DMS79 treated with DMSO at 0.1 percent for 48 hours (cell line): ENCODE measurements around the gene PDIA2.
"Not testable (repeated sequence)": the region's sequence is repeated elsewhere in the genome, so short reads cannot be mapped to it uniquely, and the experiment has no call there.

Experiments
- DNase-seq: peaks from one replicate; lab custom pipeline; 2025; lab: John Stamatoyannopoulos, UW

PDIA2 gene, protein sequence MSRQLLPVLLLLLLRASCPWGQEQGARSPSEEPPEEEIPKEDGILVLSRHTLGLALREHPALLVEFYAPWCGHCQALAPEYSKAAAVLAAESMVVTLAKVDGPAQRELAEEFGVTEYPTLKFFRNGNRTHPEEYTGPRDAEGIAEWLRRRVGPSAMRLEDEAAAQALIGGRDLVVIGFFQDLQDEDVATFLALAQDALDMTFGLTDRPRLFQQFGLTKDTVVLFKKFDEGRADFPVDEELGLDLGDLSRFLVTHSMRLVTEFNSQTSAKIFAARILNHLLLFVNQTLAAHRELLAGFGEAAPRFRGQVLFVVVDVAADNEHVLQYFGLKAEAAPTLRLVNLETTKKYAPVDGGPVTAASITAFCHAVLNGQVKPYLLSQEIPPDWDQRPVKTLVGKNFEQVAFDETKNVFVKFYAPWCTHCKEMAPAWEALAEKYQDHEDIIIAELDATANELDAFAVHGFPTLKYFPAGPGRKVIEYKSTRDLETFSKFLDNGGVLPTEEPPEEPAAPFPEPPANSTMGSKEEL

DNA sequence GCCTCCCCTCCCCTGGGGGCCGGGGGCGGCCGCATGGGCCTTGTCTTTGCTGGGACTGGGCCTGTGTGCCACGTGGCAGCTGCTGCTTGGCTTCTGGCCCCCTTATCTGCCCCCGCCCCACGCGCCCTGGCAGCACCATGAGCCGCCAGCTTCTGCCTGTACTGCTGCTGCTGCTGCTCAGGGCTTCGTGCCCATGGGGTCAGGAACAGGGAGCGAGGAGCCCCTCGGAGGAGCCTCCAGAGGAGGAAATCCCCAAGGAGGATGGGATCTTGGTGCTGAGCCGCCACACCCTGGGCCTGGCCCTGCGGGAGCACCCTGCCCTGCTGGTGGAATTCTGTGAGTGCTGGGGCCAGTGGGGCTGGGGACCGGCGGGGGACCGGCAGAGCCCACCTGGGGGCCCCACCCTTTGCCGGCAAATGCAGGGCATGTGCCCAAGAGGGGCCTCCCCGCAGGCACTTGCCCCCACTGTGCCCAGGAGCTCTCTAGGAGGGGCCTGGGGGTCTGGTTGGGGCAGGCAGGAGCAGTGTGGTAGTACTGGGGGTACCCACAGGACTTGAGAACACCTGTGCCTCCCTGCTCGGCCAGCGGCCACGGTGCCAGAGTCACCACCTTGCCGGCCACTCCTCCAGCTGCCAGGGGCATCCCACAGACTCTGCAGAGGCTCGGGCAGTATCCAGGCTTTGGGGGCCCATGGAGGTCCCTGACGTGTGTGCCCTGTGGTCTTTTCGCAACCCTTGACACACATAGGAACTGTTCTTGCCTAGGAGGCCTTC is at the start of gene PDIA2:
Gene PDIA2, plus strand, starts transcription at position 132 of the 773 bp plus-strand sequence. Its CDS starts 6 bp downstream, at position 138.
- no peak for DNase-seq

DNA sequence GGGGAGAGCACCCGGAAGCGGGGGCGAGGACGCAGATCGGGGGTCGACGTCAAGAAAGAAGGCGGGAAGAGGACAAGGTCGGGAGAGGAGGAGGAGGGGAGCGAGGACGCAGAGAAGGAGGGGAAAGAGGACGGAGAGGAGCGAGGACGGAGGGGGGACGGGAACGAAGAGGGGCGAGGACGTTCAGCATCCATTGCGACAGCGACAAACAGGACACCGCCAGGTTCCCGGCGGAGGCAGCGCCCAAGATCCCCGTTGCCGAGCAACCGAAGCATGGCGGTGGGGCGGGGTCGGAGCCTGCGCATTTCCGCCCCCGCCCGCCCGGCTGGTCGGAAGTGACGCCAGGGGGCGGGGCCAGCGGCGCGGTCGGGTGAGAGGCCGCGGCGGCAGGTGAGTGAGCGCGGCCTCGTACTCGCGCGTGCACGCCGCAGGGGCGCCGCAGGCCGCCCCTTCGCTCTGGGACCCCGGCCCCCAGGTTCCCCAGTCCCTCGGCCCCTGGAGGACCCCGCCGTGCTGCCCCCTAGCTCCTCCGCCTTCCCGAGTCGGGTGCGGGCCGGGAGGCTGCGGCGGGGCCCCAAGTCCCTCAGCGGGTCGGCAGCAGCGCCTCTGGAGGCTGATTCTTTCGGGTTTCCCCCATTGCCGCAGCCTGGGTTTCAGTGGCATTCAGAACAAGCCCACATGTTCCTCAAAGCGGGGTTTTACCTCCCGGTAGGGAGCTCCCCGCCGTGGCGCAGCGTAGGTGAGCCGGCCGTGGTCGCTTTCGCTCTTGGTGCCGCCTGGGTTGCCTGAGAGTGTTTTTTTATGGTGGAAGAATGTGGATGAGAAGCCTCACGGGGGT is 48.3 kb upstream of the PDIA2 start, which contains the start of gene FAM234A:
Gene FAM234A, plus strand, starts transcription at position 354 of the 838 bp plus-strand sequence. CDS start 19,593 bp downstream, outside the sequence.
- peak; percentile 81 for DNase-seq

DNA sequence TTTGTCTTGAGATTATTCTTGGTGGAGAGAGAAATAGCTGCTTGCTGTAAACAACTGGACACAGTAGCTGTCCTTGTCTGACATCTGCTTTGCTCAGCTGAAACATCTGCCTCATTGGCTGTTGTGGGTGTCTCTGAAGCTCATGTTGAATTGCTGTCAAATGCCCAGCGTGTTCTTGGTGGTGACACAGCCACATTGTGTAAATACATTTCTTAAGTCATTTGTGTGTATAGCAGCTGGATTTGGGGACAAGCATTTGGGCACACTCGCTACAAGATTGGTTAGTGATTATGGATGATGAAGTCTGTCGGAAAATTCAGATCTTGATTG is 43.1 kb upstream of the PDIA2 start:
- DNase-seq = no peak

- no peak for DNase-seq
Measured at GRCh38 chr16:240559-240958, 42.4 kb upstream of the PDIA2 start.

- no peak for DNase-seq
Measured at GRCh38 chr16:242281-242680, 40.7 kb upstream of the PDIA2 start.

DNA sequence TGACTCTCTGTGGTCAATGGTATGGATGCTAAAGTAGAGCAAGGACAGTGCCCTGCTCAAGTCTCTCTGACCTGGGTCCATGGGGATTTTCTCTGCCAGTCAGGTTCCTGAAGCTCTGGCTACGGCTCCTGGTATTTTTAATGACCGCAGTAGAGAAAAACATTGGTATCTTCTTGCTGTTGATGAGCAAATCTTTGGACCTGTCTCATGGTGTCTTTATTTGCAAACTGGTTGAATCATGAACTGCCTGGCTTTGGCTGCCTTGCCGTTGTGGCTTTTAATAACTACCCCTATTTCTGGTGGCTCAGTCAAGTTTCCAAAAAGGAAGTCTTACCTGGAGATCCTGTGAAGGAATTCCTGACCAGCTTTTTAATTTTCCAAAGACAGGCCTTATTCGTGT is 39.6 kb upstream of the PDIA2 start:
- no peak for DNase-seq

DNA sequence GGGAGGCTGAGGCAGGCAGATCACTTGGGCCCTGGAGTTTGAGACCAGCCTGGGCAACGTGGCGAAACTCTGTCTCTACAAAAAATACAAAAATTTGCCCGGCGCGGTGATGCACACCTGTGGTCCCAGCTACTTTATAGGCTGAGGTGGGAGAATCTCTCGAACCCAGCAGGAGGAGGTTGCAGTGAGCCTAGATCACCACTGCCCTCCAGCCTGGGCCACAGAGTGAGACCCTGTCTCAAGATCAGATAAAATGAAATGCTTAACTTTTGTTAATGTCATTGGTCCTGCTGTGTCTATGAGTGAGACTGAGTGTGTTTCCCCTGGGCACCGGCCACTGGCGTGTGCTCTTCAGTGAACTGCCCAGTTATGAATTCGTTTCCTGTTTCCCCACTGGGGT is 37.9 kb upstream of the PDIA2 start:
- no peak for DNase-seq

DNA sequence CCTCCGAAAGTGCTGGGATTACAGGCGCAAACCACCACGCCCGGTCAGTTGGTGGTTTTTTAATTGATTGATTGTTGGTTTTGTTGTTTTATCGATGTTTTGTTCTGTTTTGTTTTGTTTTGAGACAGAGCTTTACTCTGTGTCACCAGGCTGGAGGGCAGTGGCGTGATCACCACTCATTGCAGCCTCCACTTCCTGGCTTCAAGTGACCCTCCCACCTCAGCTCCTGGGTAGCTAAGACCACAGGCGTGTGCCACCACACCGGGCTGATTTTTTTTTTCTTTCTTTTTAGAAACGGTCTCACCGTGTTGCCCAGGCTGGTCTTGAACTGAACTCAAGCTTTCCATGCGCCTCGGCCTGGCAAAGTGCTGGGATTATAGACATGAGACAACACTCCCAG is 35.9 kb upstream of the PDIA2 start:
- DNase-seq = no peak

DNA sequence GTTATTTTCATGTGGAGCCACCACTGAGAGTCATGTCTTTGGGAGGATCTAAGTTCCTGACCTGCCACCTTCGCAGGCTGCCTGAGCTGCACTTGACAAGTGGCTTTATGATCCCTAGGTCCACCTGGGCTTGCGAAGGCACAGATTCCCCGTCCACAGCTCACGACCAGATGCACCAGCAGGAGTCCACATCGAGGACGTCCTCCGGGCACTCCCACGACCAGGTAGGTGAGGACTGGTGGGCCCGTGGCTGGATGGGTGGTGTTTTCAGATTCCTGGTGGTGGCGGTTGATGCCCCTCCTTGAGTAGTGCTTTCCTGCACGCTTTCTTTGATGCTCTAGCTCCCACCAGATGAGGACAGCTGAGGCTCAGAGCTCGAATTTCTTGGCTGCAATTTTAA is 33.5 kb upstream of the PDIA2 start:
- no peak for DNase-seq

DNA sequence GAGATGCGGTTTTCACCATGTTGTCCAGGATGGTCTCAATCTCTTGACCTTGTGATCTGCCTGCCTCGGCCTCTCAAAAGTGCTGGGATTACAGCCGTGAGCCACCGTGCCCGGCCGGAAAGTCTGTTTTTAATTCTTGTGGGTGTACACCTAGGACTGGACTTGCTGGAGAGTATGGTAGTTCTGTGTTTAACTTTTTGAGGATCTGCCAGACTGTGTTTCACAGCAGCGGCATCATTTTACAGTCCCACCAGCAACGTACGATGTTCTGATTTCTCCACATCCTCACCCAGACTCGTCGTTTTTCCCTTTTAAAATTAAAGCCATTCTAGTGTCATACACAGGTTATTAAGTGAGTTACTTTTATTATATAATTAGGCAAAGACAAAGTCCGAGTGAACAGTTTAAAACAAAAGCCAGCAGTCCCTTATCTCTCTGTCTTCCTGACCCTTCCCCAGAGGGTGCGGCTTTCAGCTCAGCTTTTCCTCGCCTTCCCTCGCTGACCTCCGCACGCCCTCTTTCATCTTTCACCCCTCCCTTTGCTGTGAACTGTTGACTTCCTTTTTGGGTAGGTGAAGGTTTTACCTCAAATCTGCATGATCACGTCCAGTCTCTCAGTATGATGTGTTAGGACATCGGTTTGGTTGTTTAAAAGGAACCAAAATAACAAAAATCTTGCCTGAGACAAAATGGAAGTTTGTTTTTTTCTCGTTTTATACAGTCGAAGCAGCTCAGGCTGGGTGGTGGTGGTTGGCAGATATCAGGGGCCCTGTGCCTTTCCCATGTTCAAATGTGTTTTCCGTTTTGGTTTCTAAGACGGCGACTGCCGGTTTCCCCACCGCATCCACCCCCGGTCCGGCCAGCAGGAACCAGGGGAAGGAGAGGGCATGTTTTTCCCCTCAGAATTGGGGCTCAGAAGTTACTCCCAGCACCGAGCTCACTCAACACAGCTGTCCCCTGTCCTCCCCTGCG is 30.3 kb upstream of the PDIA2 start:
- no peak for DNase-seq

DNA sequence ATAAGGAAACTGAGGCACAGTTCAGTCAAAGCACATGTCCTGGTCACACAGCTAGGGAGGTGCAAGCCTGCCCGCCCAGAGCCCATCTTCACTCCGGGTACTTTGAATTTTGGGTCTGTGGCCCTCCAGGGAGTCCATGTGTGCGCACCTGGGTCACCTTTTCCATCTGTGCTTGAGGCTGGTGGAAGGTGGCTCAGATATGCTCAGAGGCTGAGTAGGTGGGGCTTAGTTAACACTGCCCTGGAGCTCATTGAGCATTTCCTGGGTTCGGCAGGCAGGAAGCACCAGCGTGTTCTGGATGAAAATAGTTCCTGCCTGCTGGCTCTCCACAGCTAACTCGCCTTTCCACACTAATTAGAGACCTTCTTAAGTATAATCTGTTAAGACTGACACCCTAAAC is 29.1 kb upstream of the PDIA2 start:
- DNase-seq = no peak

- no peak for DNase-seq
Measured at GRCh38 chr16:254461-254860, 28.5 kb upstream of the PDIA2 start.

DNA sequence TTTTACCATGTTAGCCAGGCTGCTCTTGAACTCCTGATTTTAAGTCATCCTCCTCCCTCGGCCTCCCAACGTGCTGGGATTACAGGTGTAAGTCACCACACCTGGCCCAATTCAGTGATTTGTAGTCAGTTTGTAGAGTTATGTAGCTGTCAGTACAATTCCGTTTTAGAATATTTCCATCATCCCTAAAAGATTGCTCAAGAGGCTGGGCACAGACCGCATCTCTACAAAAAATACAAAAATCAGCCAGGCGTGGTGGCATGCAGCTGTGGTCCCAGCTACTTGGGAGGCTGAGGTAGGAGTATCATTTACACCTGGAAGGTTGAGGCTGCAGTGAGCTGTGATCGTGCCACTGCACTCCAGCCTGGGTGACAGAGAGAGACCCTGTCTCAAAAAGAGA is 27.8 kb upstream of the PDIA2 start:
- DNase-seq = no peak

DNA sequence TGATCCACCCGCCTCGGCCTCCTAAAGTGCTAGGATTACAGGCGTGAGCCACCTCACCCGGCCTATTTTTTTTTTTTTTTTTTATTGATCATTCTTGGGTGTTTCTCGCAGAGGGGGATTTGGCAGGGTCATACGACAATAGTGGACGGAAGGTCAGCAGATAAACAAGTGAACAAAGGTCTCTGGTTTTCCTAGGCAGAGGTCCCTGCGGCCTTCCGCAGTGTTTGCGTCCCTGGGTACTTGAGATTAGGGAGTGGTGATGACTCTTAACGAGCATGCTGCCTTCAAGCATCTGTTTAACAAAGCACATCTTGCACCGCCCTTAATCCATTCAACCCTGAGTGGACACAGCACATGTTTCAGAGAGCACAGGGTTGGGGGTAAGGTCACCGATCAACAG is 24.9 kb upstream of the PDIA2 start:
- not testable (repeated sequence) for DNase-seq

- DNase-seq = no peak
Measured at GRCh38 chr16:259226-259625, 23.7 kb upstream of the PDIA2 start.

- DNase-seq = no peak
Measured at GRCh38 chr16:259814-260253, 23.1 kb upstream of the PDIA2 start.

- DNase-seq = no peak
Measured at GRCh38 chr16:260326-260725, 22.6 kb upstream of the PDIA2 start.

DNA sequence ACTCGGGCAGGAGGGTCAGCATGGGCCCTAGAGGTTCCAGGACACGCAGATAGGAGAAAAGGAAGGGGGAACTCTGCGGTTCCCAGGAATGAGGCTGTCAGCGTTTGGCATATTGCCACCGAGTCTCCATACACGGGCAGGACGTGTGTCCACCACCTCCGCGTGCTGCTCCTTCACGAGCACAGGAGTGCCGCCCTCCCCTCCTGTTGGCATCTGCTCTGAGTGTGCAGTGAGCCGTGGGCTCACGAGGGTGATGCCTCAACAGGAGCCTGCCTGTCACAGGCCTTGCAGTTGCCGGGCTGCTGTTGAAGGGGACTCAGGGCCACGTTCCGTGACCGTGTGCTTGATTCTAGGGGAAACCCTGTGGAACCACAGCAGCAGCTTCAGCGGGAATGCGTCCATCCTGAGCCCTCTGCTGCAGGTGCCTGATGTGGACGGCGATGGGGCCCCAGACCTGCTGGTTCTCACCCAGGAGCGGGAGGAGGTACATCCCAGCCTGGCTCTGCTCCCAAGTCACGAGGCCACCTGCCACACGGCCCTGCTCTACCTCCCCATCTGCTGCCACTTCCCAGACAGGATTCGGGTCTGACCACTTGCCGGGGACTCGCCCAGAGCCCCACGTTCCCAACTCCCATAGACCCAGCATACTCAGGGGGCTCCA is 21.8 kb upstream of the PDIA2 start:
- DNase-seq = peak; percentile 64

DNA sequence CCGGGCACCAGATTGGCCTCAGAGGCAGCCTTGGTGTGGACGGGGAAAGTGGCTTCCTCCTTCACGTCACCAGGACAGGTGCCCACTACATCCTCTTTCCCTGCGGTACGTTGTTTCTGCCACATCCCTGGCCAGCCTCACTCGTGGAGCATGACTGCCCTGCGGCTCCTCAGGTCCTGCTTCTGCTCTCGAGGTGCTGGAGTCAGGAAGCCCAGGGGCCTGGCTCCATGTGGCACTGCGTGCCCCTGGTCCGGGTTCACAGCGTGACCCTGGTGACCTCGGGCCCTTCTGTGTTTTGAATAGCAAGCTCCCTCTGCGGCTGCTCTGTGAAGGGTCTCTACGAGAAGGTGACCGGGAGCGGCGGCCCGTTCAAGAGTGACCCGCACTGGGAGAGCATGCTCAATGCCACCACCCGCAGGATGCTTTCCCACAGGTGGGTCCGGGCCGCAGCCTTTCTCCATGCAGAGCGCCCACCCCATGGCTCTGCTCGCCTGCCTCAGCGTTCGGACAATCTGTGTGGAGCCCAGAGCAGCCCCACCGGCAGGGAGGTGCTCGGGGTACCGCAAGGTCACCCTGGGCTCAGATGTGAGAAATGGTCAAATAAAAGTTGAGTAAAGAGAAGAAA is 20.7 kb upstream of the PDIA2 start:
- no peak for DNase-seq
